ENCODE measurements around the gene SART3. TPM values are rescaled to one million over a fixed set of nuclear protein-coding genes. Genes with fewer than 3 reads are reported as not detected.

Gene SART3
- total and polyA plus RNA-seq, 2 of the 4 experiments (the other 2 are of a cell fraction), result 22.6 to 37.8 TPM

DNA sequence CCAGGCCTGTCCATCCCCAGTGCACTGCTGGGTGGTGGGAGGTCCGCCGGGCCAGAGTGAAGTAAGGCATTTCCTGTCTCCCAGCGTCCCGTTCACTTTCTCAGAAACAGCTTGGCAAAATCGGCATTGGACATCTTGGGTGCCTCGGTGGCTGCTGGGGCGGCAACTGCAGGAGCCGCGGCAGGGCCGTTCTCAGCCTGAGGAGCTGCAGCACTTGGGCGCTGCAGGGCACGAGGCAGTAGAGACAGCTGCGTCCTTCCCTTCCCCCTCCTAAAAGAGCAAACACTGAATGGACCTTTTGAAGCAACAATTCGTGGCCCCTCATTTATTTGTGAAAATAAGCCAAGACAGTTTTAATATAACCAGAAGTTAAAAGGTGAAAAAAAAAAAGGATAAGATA is 37.6 kb downstream of the SART3 start:
- no peak overlapping the region for H3K9ac ChIP-seq (ENCODE audit: low read depth, low read length)
- no peak overlapping the region for H2AK5ac ChIP-seq (ENCODE audit: low read depth, low read length)
- H4K5ac ChIP-seq (ENCODE audit: low read depth, low read length), result no peak overlapping the region
- H3K27ac ChIP-seq (ENCODE audit: insufficient read depth, low read length), result no peak overlapping the region
- H3K4me3 ChIP-seq (ENCODE audit: insufficient read depth, low read depth, low read length), result no peak overlapping the region
- H2BK5ac ChIP-seq (ENCODE audit: low read depth, low read length, poor library complexity, severe bottlenecking), result no peak overlapping the region
- H3K14ac ChIP-seq (replicated peaks; ENCODE audit: low read depth, low read length), result no peak overlapping the region
- dilution Hi-C loops (cut with HindIII; ENCODE audit: low sequenced_read_pairs, unreplicated experiment) (no loop called here), intact Hi-C loops (cut with micrococcal nuclease) (no loop called here), in situ Hi-C loops (cut with MboI; ENCODE audit: low sequenced_read_pairs) (loop anchor here (25.0 kb wide), 1 partner anchor 836 kb away; the partner anchor contains the start of gene PWP1)
- WGBS, 2 experiments (ENCODE audit: extremely low coverage in 2 of 2, insufficient read length in 1 of 2), result 95% methylated on average over 10 of the region's 14 CpGs; no CpG with 5 or more reads in 1 of the 2 experiments
- ChIA-PET CTCF (no interaction called here), POLR2A (ENCODE audit: unreplicated experiment) (no interaction called here)
- H2BK120ac ChIP-seq (ENCODE audit: low read depth, low read length), result no peak overlapping the region
- no peaks in the 10 kb centered on the region for H3K27me3 ChIP-seq (ENCODE audit: control insufficient read depth, insufficient read depth, low read length)
- H2AFZ ChIP-seq (replicated peaks; ENCODE audit: low read length, poor library complexity), result no peak overlapping the region
- no peak overlapping the region for H3K4me2 ChIP-seq (ENCODE audit: low read depth, low read length)
- H4K91ac ChIP-seq (ENCODE audit: insufficient read depth, low read depth, low read length), result no peak overlapping the region
- no peak overlapping the region for H3K56ac ChIP-seq (ENCODE audit: extremely low read depth, insufficient read depth, low read length)
- DNase-seq (no peak), ATAC-seq (ENCODE audit: low read depth) (no peak)
- no peaks in the 10 kb centered on the region for H3K9me3 ChIP-seq (ENCODE audit: control insufficient read depth, insufficient read depth, low read length)
- H2BK15ac ChIP-seq (ENCODE audit: low read depth, low read length), result no peak overlapping the region
- no peak overlapping the region for H3K4ac ChIP-seq (ENCODE audit: low read depth, low read length)
- peaks cover 15% of the 10 kb centered on the region; the same call in 1 of the 2 replicates for H3K9me1 ChIP-seq (ENCODE audit: insufficient read depth, low read length)
- H3K18ac ChIP-seq (ENCODE audit: low read depth, low read length), result no peak overlapping the region
- peaks cover 26 to 54% of the 10 kb centered on the region in 2 experiments for H3K79me1 ChIP-seq (ENCODE audit: low read depth in 1 of 2, low read length in 2 of 2)
- peaks cover 67% of the 10 kb centered on the region for H3K36me3 ChIP-seq (ENCODE audit: control insufficient read depth, insufficient read depth, low read length)
- peaks cover 3% of the 10 kb centered on the region; the same call in 1 of the 2 replicates for H3K4me1 ChIP-seq (ENCODE audit: control insufficient read depth, insufficient read depth, low read length)
- H3K23ac ChIP-seq (ENCODE audit: low read depth, low read length), result no peak overlapping the region
- TF ChIP-seq CEBPB (IDR thresholded peaks at IDR 0.05; ENCODE audit: low read depth, low read length), result no peak
- no peak for TF ChIP-seq MAFK (IDR thresholded peaks at IDR 0.05; ENCODE audit: low read depth, low read length)
- TF ChIP-seq BHLHE40 (IDR thresholded peaks at IDR 0.05; ENCODE audit: low read depth, low read length), result no peak
- TF ChIP-seq, protein P1, sequence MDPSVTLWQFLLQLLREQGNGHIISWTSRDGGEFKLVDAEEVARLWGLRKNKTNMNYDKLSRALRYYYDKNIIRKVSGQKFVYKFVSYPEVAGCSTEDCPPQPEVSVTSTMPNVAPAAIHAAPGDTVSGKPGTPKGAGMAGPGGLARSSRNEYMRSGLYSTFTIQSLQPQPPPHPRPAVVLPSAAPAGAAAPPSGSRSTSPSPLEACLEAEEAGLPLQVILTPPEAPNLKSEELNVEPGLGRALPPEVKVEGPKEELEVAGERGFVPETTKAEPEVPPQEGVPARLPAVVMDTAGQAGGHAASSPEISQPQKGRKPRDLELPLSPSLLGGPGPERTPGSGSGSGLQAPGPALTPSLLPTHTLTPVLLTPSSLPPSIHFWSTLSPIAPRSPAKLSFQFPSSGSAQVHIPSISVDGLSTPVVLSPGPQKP (IDR thresholded peaks at IDR 0.05; ENCODE audit: borderline replicate concordance, low read depth, low read length), result no peak
- TF ChIP-seq MXI1 (IDR thresholded peaks at IDR 0.05; ENCODE audit: borderline replicate concordance, low read depth, low read length), result no peak
- TF ChIP-seq RAD21 (IDR thresholded peaks at IDR 0.05; ENCODE audit: low read length), result no peak
- no peak for TF ChIP-seq POLR2A (IDR thresholded peaks at IDR 0.05; ENCODE audit: low read depth, low read length)
- TF ChIP-seq RFX5 (IDR thresholded peaks at IDR 0.05; ENCODE audit: low read depth, low read length), result no peak
- no peak for TF ChIP-seq FOS (IDR thresholded peaks at IDR 0.05; ENCODE audit: low read depth, low read length)
- H2AK9ac ChIP-seq (replicated peaks; ENCODE audit: low read depth, low read length, poor library complexity), result no peak overlapping the region
- H2BK20ac ChIP-seq (ENCODE audit: low read depth, low read length), result no peak overlapping the region
- peaks cover 19% of the 10 kb centered on the region for H4K20me1 ChIP-seq (ENCODE audit: insufficient read depth, low read length)
- BruUV-seq (replicated peaks), result no TSS peak
- no peak overlapping the region for H4K8ac ChIP-seq (ENCODE audit: low read depth in 2 of 2, low read length in 2 of 2)

All from IMR-90 (cell line).